Activated naive CD8-positive, alpha-beta T cell treated with anti-CD3 and anti-CD28 coated beads for 36 hours (primary cell): ENCODE data around the gene MSANTD2. TPM values are rescaled to one million over a fixed set of nuclear protein-coding genes. Genes with fewer than 3 reads are reported as not detected.
"Not testable (repeated sequence)": the region's sequence is repeated elsewhere in the genome, so short reads cannot be mapped to it uniquely, and the experiment has no call there.

ENCODE experiments used
- DNase-seq: peaks from one replicate; pipeline ENCODE4 v3.0.0; 2021
- H3K27ac Mint-ChIP-seq: one replicate; pipeline ENCODE4 v1.8.0; 2022; ENCODE audit warnings: mild to moderate bottlenecking, moderate library complexity, mixed read lengths
- H3K27me3 Mint-ChIP-seq: one replicate; pipeline ENCODE4 v1.8.0; 2022; ENCODE audit warnings: mild to moderate bottlenecking, mixed read lengths
- H3K36me3 Mint-ChIP-seq: one replicate; pipeline ENCODE4 v1.8.0; 2021; ENCODE audit warnings: mild to moderate bottlenecking, mixed read lengths
- H3K4me1 Mint-ChIP-seq: one replicate; pipeline ENCODE4 v1.8.0; 2021; ENCODE audit warnings: mixed read lengths
- H3K4me3 Mint-ChIP-seq: one replicate; pipeline ENCODE4 v1.8.0; 2022; ENCODE audit warnings: mild to moderate bottlenecking, moderate library complexity, mixed read lengths
- H3K9me3 Mint-ChIP-seq: one replicate; pipeline ENCODE4 v1.8.0; 2022; ENCODE audit warnings: mixed read lengths
- total RNA-seq, 2 experiments: library from RNA; stranded (reverse); gene quantifications; one replicate each; pipeline ENCODE4 v1.2.3, GENCODE V29; 2021

MSANTD2 gene
- total RNA-seq, 2 experiments from 2014 or later: 7.2 TPM

GRCh38 chr11:124801014-124801413 lies 808 bp upstream of the MSANTD2 start:
- Mint-ChIP-seq H3K4me1 (peaks cover 23% of the 10 kb centered on the region), H3K4me3 (peak overlapping the region; percentile 85), H3K27me3 (no peaks in the 10 kb centered on the region), H3K9me3 (no peaks in the 10 kb centered on the region), H3K27ac (peak overlapping the region; percentile 90), H3K36me3 (peaks cover 2% of the 10 kb centered on the region)
- DNase-seq: no peak

DNA sequence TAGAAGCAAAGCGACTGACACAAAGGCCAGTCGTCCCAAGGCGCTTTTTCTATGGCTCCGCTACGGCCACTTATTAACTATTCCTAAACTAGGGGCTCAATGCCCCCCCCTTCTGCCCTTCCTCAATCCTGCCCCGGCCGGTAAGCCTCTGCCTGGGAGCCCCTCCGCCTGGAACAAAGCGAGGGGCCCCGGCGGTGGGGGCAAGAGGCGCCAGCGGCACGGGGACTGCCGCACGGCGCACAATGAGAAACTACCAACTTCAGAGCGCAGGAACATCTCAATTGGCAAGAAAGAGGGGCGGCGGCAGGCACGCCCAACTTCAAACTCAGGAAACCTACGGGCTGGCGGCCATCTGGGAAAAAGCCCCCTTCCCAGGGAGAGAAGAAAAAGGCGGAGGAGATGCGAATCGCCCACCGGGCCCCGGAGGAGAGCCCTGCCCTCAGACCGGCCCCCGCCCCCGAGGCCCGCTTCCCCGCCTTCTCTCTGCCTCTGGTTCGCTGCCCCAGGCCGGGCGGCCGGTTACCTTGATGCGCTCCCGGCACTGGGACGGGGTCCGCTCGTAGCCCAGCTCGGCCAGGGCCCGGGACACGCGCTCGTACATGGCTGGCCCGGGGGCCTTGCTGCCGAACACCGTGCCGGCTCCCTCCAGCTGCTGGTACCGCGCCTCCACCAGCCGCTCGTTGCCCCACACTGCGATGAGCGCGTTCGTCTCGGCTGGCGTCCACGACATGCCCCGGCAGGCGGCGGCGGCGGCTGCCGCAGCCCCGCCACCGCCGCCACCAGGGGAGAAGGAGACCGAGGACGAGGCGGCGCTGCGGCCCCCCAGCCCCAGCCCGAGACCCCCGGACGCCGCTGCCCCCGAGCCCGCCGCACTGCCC lies 619 bp downstream of the MSANTD2 start:
- peak; percentile 55 for DNase-seq
- Mint-ChIP-seq H3K27me3 (no peaks in the 10 kb centered on the region), H3K4me1 (peaks cover 25% of the 10 kb centered on the region), H3K9me3 (no peaks in the 10 kb centered on the region), H3K36me3 (peaks cover 2% of the 10 kb centered on the region), H3K27ac (peak overlapping the region; percentile 85), H3K4me3 (peak overlapping the region; percentile 91)

- Mint-ChIP-seq H3K27me3 (no peaks in the 10 kb centered on the region), H3K4me3 (peak overlapping the region; percentile 91), H3K4me1 (peaks cover 28% of the 10 kb centered on the region), H3K36me3 (peaks cover 2% of the 10 kb centered on the region), H3K27ac (peak overlapping the region; percentile 85), H3K9me3 (no peaks in the 10 kb centered on the region)
- DNase-seq: no peak
Observed at GRCh38 chr11:124798991-124799347, 1.2 kb downstream of the MSANTD2 start.

GRCh38 chr11:124796312-124796711 lies 3.9 kb downstream of the MSANTD2 start:
- no peaks in the 10 kb centered on the region for H3K9me3 Mint-ChIP-seq
- DNase-seq: no peak
- peaks cover 41% of the 10 kb centered on the region for H3K4me1 Mint-ChIP-seq
- peaks cover 2% of the 10 kb centered on the region for H3K36me3 Mint-ChIP-seq
- no peaks in the 10 kb centered on the region for H3K27me3 Mint-ChIP-seq
- no peak overlapping the region for H3K27ac Mint-ChIP-seq
- no peak overlapping the region for H3K4me3 Mint-ChIP-seq

DNA sequence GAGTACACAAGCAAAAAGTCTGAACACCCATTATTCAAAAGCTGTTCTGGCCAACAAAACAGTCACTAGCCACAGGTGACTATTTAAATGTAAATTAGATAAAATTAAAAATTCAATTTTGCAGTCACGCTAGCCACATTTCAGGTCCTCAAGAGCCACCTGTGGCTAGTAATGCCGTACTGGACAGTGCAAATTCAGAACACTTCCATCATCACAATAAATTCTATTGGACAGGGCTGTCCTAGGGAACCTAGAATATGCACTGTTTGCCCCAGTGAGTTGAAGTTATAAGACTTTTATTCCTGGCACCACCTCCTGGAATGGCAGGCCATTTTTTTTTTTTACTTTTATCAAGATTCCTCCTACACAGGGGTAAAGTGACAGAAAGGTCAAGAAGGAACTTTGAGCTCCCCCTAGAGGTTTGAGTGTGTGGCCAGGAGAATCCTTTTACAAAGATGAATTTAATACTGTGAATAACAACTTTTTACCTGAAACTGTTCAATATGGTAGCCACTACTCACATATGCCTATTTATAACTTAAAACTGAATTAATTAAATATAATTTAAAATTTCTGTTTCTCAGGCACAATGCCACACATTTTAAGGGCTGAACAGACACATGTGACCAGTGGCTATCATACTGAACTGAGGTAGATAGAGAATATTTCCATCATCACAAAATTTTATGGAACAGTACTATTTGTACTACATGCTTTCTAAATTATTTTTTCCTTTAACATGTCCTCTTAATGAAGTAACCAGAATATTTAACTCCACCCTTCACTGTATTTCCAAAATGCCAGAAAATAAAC lies 6.5 kb downstream of the MSANTD2 start:
- DNase-seq: no peak
- Mint-ChIP-seq H3K36me3 (peaks cover 3% of the 10 kb centered on the region), H3K27me3 (no peaks in the 10 kb centered on the region)

DNA sequence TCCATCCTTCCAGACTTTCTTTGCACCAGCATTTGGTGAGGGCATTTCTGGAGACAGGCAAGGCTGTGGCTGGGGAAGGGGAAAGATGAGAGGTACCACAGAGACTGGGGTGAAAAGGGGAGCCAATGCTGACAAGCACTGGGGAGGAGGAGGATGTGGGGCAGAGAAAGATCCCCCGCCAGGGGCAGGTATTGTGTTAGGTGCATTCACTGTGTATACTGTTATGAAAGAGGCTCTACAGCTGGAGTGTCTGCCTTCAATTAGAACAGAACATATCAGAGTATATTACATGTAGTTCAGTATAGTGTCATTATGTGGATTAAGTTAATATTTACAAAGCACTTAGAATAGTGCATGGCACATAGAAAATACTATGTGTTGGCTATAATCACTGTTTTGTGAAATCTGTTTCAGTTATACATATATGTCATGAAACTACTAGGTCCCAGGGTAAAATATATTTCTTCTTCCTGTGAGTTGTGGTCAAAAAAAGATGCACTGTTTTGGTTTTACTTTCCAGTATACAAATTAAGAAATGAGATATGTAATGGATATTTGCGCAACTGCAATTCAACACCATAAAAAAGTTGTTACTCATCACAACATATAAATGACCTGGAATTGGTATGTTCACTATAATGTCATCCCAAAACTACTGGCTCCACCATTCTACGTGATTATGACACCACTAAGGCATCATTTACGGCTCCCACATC lies 8.4 kb downstream of the MSANTD2 start:
- Mint-ChIP-seq H3K4me1 (peaks cover 31% of the 10 kb centered on the region), H3K36me3 (peaks cover 3% of the 10 kb centered on the region), H3K27ac (no peak overlapping the region), H3K27me3 (no peaks in the 10 kb centered on the region), H3K9me3 (no peaks in the 10 kb centered on the region), H3K4me3 (no peak overlapping the region)
- DNase-seq: no peak

More for the DNA sequence above, 6.5 kb downstream of the MSANTD2 start:
- no peak overlapping the region for H3K4me3 Mint-ChIP-seq
- H3K27ac Mint-ChIP-seq: no peak overlapping the region
- H3K9me3 Mint-ChIP-seq: no peaks in the 10 kb centered on the region
- peaks cover 40% of the 10 kb centered on the region for H3K4me1 Mint-ChIP-seq

GRCh38 chr11:124788521-124788920 lies 11.7 kb downstream of the MSANTD2 start:
- no peaks in the 10 kb centered on the region for H3K9me3 Mint-ChIP-seq
- H3K27ac Mint-ChIP-seq: no peak overlapping the region
- peaks cover 2% of the 10 kb centered on the region for H3K36me3 Mint-ChIP-seq
- no peak overlapping the region for H3K4me3 Mint-ChIP-seq
- H3K27me3 Mint-ChIP-seq: no peaks in the 10 kb centered on the region
- DNase-seq: no peak
- H3K4me1 Mint-ChIP-seq: peaks cover 28% of the 10 kb centered on the region

DNA sequence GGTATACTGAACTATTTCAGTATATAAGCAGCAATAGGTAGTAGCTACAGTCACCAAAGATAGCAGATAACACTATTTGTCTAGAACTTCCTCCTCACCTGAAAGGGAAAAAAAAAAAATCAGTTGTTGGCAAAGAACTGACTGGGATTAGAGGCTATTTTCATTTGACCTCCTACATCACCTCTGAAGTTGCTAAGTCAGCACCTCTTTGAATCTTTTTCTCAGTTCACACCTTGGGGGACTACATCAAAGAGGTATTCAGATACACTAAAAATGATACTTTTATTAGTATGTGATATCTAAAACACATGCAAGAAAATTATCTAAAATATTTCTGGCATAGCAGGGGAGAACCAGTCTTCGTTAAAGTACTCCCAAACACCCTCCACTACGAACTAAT lies 16.2 kb downstream of the MSANTD2 start:
- Mint-ChIP-seq H3K36me3 (peaks cover 2% of the 10 kb centered on the region), H3K4me3 (no peak overlapping the region), H3K4me1 (peaks cover 9% of the 10 kb centered on the region)

DNA sequence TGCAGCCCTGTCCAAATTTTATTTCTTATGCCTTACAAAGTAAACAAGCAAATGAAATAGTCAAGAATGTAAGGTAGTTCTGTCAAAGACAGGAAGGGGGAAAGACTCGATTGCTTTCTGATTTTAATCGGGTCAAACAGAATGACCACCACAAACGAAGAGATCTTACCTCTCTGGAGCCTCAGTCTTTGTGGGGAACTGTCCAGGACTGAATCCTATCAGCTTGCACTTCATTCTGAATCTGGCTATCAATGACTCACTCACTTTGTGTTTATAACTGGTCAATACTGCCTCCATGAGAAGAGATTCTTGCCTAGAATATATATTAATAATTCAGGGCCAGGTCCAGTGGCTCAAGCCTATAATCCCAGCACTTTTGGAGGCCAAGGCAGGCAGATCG lies 17.2 kb downstream of the MSANTD2 start:
- peaks cover 5% of the 10 kb centered on the region for H3K36me3 Mint-ChIP-seq
- DNase-seq: no peak
- H3K4me1 Mint-ChIP-seq: peaks cover 18% of the 10 kb centered on the region
- H3K4me3 Mint-ChIP-seq: no peak overlapping the region
- H3K27ac Mint-ChIP-seq: no peak overlapping the region
- H3K27me3 Mint-ChIP-seq: no peaks in the 10 kb centered on the region
- no peaks in the 10 kb centered on the region for H3K9me3 Mint-ChIP-seq

More for the DNA sequence above, 16.2 kb downstream of the MSANTD2 start:
- Mint-ChIP-seq H3K9me3 (no peaks in the 10 kb centered on the region), H3K27ac (no peak overlapping the region), H3K27me3 (no peaks in the 10 kb centered on the region)
- DNase-seq: no peak

- Mint-ChIP-seq H3K36me3 (peaks cover 18% of the 10 kb centered on the region), H3K27ac (no peak overlapping the region), H3K9me3 (no peaks in the 10 kb centered on the region), H3K4me1 (peaks cover 30% of the 10 kb centered on the region), H3K27me3 (no peaks in the 10 kb centered on the region), H3K4me3 (no peak overlapping the region)
- DNase-seq: no peak
Observed at GRCh38 chr11:124779568-124779967, 20.6 kb downstream of the MSANTD2 start.

DNA sequence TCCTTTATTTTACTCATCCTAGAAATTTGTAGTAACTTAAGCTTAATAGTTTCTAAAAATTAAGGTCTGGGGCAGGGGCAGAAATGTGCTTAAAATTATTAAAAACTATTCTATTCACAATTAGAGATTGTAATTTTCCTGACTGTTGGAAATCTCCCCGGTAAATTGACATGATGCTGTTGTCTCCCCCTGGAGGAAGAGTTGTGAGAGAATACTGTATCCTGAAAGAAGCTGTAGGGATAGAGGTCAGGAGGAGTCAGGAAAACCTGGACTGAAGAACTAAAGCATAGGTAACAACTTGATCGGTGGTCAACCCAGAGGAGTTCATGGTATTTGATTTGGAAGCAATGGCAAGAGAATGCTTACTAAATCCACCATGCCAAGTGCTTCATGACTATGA lies 21.9 kb downstream of the MSANTD2 start:
- DNase-seq: no peak
- Mint-ChIP-seq H3K27me3 (no peaks in the 10 kb centered on the region), H3K36me3 (peaks cover 18% of the 10 kb centered on the region), H3K27ac (no peak overlapping the region), H3K9me3 (no peaks in the 10 kb centered on the region), H3K4me3 (no peak overlapping the region), H3K4me1 (peaks cover 21% of the 10 kb centered on the region)

DNA sequence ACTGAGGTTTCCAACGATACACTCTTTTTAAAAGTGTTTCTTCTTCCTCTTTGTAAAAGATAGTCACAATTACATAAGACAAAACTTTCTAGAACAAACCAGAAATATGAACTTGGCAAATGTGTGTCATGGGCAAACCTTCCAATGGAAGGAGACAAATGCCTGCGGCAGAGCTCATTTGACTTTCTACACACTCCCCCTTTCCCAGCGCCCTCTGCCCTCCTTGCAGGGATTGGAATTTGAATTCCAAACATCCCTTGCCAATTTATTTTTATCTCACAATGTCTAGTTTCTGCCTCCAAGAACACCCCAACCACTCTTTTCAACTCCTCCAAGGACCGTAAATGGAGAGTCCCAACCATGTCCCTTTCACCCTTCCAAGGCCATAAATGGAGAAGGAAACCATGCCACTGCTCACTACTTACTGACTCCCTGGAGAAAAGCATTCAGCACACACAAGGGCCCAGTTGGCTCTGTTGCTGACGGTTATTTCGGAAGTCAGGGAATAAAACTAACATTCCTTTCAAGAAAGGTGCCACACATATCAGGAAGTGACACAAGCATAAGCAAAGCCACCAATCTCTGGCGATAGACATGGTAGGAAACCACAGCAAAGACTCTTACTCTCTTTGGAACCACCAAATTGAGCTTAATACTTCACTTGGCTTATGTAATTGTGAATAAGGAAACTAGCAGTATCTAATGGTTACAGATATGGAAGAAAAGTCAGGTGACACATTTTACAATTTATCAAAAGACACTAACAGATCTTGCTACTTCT lies 23.2 kb downstream of the MSANTD2 start:
- Mint-ChIP-seq H3K36me3 (peaks cover 19% of the 10 kb centered on the region), H3K9me3 (no peaks in the 10 kb centered on the region), H3K27ac (peak overlapping the region; percentile 68), H3K4me1 (peaks cover 21% of the 10 kb centered on the region), H3K27me3 (no peaks in the 10 kb centered on the region), H3K4me3 (no peak overlapping the region)
- DNase-seq: no peak

DNA sequence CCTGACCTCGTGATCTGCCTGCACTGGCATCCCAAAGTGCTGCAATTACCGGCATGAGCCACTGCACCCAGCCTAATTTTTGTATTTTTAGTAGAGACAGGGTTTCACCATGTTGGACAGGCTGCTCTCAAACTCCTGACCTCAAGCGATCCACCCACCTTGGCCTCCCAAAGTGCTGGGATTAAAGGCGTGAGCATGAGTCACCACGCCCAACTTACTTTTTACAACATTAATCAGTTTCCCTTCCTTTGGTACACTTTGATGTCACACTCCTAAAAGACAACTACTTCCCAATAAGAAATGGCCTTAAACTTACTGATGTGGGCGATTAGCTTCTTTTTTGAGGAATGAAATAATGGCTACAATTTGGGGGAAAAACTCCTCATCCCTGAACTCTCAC lies 29.2 kb downstream of the MSANTD2 start:
- not testable (repeated sequence) for H3K27me3 Mint-ChIP-seq, H3K4me3 Mint-ChIP-seq, H3K9me3 Mint-ChIP-seq, H3K27ac Mint-ChIP-seq, DNase-seq, H3K4me1 Mint-ChIP-seq
- H3K36me3 Mint-ChIP-seq: peaks cover 18% of the 10 kb centered on the region
